Activated CD8-positive, alpha-beta T cell treated with anti-CD3 and anti-CD28 coated beads, Interleukin-2, amount 10 ng/mL, durations not matched to agents 7 days and 5 days (primary cell): ENCODE data around the gene MRPL51. TPM values are rescaled to one million over a fixed set of nuclear protein-coding genes. Genes with fewer than 3 reads are reported as not detected.
"Not testable (repeated sequence)": the region's sequence is repeated elsewhere in the genome, so short reads cannot be mapped to it uniquely, and the experiment has no call there.

Experiments used
- ATAC-seq: fragments of 150-1000 bp; cut with Tn5 transposase; one replicate; pipeline ENCODE4 v1.10.0; 2021; ENCODE audit warnings: moderate library complexity
- CTCF ChIA-PET: fragments of 350-600 bp; sonication (Branson Sonifier 250); formaldehyde crosslinking; loops from one replicate; lab custom pipeline; 2021; ENCODE audit warnings: antibody characterized with exemption; lab: Charles Lee
- POLR2A ChIA-PET: fragments of 350-600 bp; sonication (Branson Sonifier 250); formaldehyde crosslinking; loops from one replicate; lab custom pipeline; 2021; ENCODE audit warnings: antibody characterized with exemption; lab: Charles Lee
- DNase-seq: peaks from one replicate; pipeline ENCODE4 v3.0.0-alpha.2; 2020
- H3K27ac Mint-ChIP-seq: one replicate; pipeline ENCODE4 v1.8.0; 2021; ENCODE audit warnings: mild to moderate bottlenecking, mixed read lengths
- H3K27me3 Mint-ChIP-seq: one replicate; pipeline ENCODE4 v1.8.0; 2021; ENCODE audit warnings: low read depth, mixed read lengths
- H3K36me3 Mint-ChIP-seq: one replicate; pipeline ENCODE4 v1.8.0; 2021; ENCODE audit warnings: low read depth, mixed read lengths
- H3K4me1 Mint-ChIP-seq: one replicate; pipeline ENCODE4 v1.8.0; 2021; ENCODE audit warnings: low read depth, mixed read lengths
- H3K4me3 Mint-ChIP-seq: one replicate; pipeline ENCODE4 v1.8.0; 2021; ENCODE audit warnings: mild to moderate bottlenecking, mixed read lengths
- H3K9me3 Mint-ChIP-seq: one replicate; pipeline ENCODE4 v1.8.0; 2022; ENCODE audit warnings: mixed read lengths; ENCODE audit not compliant: insufficient read depth
- total RNA-seq, 2 experiments: library from RNA; stranded (reverse); gene quantifications; one replicate each; pipeline ENCODE4 v1.2.3, GENCODE V29; 2021

MRPL51 gene
- total RNA-seq, 2 experiments from 2014 or later, result 217 to 228 TPM

DNA sequence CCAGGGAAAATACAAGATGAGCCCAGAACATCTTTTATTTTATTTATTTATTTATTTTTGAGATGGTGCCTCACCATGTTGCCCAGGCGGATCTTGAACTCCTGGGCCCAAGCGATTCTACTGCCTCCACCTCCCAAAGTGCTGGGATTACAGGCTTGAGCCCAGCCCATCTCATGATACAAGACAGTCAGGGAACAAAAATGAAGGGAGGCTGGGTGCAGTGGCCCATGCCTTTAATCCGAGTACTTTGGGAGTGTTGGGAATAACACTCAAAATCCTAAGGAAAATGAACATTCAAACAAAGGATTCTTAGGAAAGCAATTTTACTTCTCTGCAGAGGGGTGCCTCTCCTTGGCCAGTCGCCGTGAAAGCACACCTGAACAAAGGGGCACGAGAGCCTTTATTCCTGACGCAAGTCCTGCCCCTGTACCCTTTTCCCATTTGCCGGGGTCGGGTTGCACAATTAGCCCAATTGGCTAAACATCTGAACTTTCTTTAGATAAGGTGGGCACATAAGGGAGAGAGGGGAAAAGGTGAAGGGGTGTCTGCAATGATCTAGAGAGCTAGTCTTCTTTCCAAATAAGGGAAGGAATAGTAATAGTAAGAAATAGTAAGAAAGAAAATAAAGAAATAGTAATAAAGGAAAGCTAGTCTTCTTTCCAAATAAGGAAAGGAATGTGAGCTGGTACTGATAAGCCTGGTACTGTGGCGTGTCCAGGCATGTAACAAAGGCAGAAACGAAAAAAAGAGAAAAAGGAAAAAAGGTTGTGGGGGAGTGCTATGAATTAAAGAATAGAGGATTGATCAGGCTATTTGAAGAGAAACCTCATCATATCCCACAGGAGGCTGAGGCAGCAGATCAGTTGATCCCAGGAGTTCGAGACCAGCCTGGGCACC lies 14.3 kb upstream of the MRPL51 start:
- peak overlapping the region; percentile 66 for H3K27ac Mint-ChIP-seq
- H3K4me1 Mint-ChIP-seq, result peaks cover 6% of the 10 kb centered on the region
- ChIA-PET POLR2A (interaction anchor here (1.0 kb wide), 1 partner anchor 11 kb away, joined by 4 read pairs; no protein-coding TSS in a partner anchor), CTCF (no interaction called here)
- H3K36me3 Mint-ChIP-seq, result peaks cover 47% of the 10 kb centered on the region
- no peaks in the 10 kb centered on the region for H3K27me3 Mint-ChIP-seq
- DNase-seq, result no peak
- no peak overlapping the region for H3K4me3 Mint-ChIP-seq
- no peak for ATAC-seq
- no peaks in the 10 kb centered on the region for H3K9me3 Mint-ChIP-seq

DNA sequence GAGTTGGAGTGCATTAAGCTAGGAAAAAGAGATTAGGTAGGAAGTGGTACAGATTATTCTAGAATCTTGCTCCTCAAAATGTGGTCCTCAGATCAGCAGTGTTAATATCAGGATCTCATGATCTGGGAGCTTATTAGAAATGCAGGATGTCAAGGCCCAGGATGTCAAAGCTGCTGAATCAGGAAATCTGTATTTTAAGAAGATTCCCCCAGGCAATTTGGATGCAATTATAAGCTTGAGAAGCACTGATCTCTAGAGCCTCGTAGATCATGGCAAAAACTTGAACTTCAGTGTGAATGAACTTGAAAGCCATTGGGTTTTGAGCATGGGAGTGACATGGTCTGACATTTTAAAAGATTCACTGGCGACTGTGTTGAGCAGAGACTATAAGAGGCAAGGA lies 7.4 kb upstream of the MRPL51 start:
- H3K4me3 Mint-ChIP-seq, result no peak overlapping the region
- ATAC-seq, result no peak
- POLR2A ChIA-PET, result interaction anchor here (0.5 to 1.1 kb wide), 3 partner anchors 30 to 1592 kb away, joined by 3 read pairs; partner anchors contain the start of gene VAMP1
- no peaks in the 10 kb centered on the region for H3K27me3 Mint-ChIP-seq
- peaks cover 43% of the 10 kb centered on the region for H3K36me3 Mint-ChIP-seq
- H3K9me3 Mint-ChIP-seq, result no peaks in the 10 kb centered on the region
- CTCF ChIA-PET, result interaction anchor here (1.3 to 1.9 kb wide), 3 partner anchors 9 to 77 kb away, joined by 3 to 6 read pairs (median 4); no protein-coding TSS in a partner anchor
- H3K27ac Mint-ChIP-seq, result no peak overlapping the region
- peaks cover 18% of the 10 kb centered on the region for H3K4me1 Mint-ChIP-seq
- no peak for DNase-seq

DNA sequence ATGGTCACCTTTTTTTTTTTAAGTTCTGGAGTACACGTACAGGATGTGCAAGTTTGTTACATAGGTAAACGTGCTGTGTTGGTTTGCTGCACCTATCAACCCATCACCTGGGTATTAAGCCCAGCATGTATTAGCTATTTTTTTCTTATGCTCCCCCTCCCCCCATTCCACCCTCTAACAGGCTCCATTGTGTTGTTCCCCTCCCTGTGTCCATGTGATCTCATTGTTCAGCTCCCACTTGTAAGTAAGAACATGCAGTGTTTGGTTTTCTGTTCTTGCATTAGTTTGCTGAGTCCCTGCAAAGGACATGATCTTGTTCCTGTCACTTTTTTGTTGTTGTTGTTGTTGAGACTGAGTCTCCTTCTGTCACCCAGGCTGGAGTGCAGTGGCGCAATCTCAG lies 4.2 kb upstream of the MRPL51 start:
- not testable (repeated sequence) for ATAC-seq, DNase-seq, H3K9me3 Mint-ChIP-seq, H3K27me3 Mint-ChIP-seq
- H3K4me1 Mint-ChIP-seq, result peaks cover 26% of the 10 kb centered on the region
- H3K36me3 Mint-ChIP-seq, result peaks cover 43% of the 10 kb centered on the region
- ChIA-PET CTCF (interaction anchor here (1.4 kb wide), 1 partner anchor 40 kb away, joined by 5 read pairs; no protein-coding TSS in a partner anchor), POLR2A (interaction anchor here (1.3 kb wide), 1 partner anchor 27 kb away, joined by 4 read pairs; the partner anchor contains the start of gene VAMP1)
- H3K27ac Mint-ChIP-seq, result peak overlapping the region; percentile 24
- H3K4me3 Mint-ChIP-seq, result peak overlapping the region; percentile 12

DNA sequence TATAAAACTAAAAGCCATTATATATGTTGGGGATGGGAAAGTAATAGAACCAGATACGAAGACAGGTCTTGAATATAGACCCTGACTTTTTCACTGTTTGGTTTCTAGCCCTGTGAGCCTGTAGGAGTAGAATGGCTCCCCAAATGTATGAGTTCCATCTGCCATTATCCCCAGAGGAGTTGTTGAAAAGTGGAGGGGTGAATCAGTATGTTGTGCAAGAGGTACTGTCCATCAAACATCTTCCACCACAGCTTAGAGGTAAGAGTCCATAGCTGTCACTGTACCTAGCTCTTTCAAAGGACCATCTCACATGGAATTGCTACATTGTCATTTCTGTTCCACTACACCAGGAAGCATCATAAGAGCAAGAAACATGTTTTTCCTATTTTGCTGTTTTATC lies 1.9 kb upstream of the MRPL51 start:
- Mint-ChIP-seq H3K4me3 (peak overlapping the region; percentile 93), H3K27me3 (no peaks in the 10 kb centered on the region), H3K36me3 (peaks cover 58% of the 10 kb centered on the region), H3K9me3 (no peaks in the 10 kb centered on the region), H3K27ac (peak overlapping the region; percentile 97), H3K4me1 (peaks cover 33% of the 10 kb centered on the region)
- POLR2A ChIA-PET, result interaction anchor here (0.6 to 2.7 kb wide), 13 partner anchors 18 to 108 kb away, joined by 3 to 19 read pairs (median 4); partner anchors contain the start of genes GAPDH and VAMP1
- CTCF ChIA-PET, result interaction anchor here (0.8 to 2.3 kb wide), 9 partner anchors 8 to 75 kb away, joined by 3 to 20 read pairs (median 5); partner anchors contain the start of gene GAPDH
- ATAC-seq, result no peak
- DNase-seq, result no peak

DNA sequence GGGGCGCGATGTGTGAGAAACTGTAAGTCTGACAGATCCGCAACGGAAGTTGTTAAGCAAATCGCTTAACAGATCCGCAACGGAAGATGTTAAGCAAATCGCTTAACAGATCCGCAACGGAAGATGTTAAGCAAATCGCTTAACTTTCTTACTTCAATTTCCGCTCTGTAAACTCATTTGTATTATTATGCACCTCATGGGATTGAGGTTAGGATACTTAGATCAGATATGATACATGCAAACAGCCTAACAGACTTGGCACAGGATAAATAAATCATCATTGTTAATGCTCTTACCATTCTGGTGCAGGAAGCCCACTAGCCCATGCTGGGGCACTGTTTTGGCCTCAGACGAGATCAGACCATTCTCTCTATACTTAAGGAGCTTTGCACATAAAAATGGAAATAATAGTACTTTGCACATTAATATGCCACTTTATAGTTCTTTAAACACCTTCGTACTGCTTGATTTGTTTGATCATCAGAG lies 1.2 kb upstream of the MRPL51 start:
- DNase-seq (peak; percentile 46), ATAC-seq (peak; percentile 3)
- Mint-ChIP-seq H3K4me1 (peaks cover 33% of the 10 kb centered on the region), H3K4me3 (peak overlapping the region; percentile 93), H3K27ac (peak overlapping the region; percentile 97), H3K9me3 (no peaks in the 10 kb centered on the region), H3K27me3 (no peaks in the 10 kb centered on the region), H3K36me3 (peaks cover 56% of the 10 kb centered on the region)
- ChIA-PET POLR2A (interaction anchor here (0.6 to 2.7 kb wide), 9 partner anchors 19 to 108 kb away, joined by 3 to 19 read pairs (median 5); partner anchors contain the start of genes GAPDH and VAMP1), CTCF (interaction anchor here (0.8 to 2.3 kb wide), 9 partner anchors 9 to 76 kb away, joined by 3 to 20 read pairs (median 5); partner anchors contain the start of gene GAPDH)

DNA sequence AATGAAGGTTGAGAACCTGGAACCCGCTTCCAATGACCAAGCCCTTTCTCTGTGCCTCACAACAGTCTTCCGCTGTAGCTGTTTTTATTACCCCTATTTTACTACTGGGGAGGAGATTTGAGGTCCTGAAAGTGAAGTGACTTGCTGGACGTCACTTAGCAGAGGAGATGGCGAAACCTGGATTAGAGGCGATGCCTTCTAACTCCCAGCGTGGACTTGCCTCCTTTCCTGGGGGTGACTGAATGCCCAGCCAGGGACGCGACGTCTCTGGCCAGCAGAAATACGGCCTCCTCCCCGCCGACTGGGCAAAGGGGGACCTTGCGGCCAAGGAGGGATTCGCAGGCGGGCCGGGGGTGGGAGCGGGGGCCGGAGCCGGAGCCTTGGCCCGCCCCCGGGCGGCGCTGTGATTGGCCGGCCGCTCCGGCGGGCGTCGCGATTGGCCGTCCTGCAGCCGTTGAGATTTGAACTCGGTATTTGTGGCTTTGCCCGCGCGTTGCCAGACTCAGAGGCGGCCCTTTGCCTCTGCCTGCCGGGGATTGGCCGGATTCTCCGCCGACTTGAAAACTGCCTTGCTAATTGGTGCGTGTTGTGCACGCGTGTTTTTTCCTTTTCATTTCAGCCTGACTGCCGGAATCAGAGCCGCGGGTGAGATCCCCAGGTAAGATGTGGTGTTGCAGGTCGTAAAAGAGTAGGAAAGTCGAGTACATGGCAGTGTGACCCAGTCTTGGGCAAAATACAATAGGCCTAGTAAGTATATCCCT lies 615 bp upstream of the MRPL51 start, which contains the start of gene NCAPD2:
Gene NCAPD2 (plus strand): TSS at position 606 of the 761 bp plus-strand sequence. CDS start 997 bp downstream, outside the sequence.
- peaks cover 50% of the 10 kb centered on the region for H3K36me3 Mint-ChIP-seq
- POLR2A ChIA-PET, result interaction anchor here (0.6 to 3.2 kb wide), 25 partner anchors 10 to 358 kb away, joined by 3 to 48 read pairs (median 5); partner anchors contain the start of genes CD27, CDCA3, COPS7A and GAPDH
- peaks cover 33% of the 10 kb centered on the region for H3K4me1 Mint-ChIP-seq

DNA sequence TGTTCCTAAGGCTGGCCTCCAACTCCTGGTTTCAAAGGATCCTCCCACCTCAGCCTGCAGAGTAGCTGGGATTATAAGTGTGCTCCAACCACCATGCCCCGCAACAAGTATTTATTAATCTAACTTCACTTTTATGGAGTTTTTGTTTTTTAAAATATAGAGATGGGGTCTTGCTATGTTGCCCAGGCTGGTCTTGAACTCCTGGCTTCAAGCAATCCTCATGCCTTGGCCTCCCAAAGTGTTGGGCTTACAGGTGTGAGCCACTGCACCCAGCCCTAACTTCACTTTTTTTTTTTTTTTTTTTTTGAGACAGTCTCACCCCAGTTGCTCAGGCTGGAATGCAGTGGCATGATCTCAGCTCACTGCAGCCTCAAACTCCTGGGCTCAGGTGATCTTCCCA lies 2.4 kb downstream of the MRPL51 start:
- ChIA-PET CTCF (interaction anchor here (1.2 to 3.5 kb wide), 3 partner anchors 19 to 67 kb away, joined by 3 to 21 read pairs (median 3); no protein-coding TSS in a partner anchor), POLR2A (interaction anchor here (0.9 to 3.2 kb wide), 2 partner anchors 20 to 156 kb away, joined by 3 to 48 read pairs; partner anchors contain the start of gene VAMP1)
- H3K27me3 Mint-ChIP-seq, H3K4me3 Mint-ChIP-seq, ATAC-seq, H3K27ac Mint-ChIP-seq, DNase-seq, H3K9me3 Mint-ChIP-seq: not testable (repeated sequence)
- Mint-ChIP-seq H3K36me3 (peaks cover 30% of the 10 kb centered on the region), H3K4me1 (peaks cover 19% of the 10 kb centered on the region)

More for the DNA sequence above, 615 bp upstream of the MRPL51 start, which contains the start of gene NCAPD2:
- H3K4me3 Mint-ChIP-seq, result peak within 1 kb of the TSS; percentile 93
- peak; percentile 98 for DNase-seq
- peak; percentile 89 for ATAC-seq
- H3K9me3 Mint-ChIP-seq, result no peaks in the 10 kb centered on the region
- H3K27ac Mint-ChIP-seq, result peak within 1 kb of the TSS; percentile 99
- CTCF ChIA-PET, result interaction anchor here (0.6 to 3.5 kb wide), 17 partner anchors 21 to 171 kb away, joined by 3 to 21 read pairs (median 5); partner anchors contain the start of genes TAPBPL and VAMP1
- no peaks in the 10 kb centered on the region for H3K27me3 Mint-ChIP-seq

DNA sequence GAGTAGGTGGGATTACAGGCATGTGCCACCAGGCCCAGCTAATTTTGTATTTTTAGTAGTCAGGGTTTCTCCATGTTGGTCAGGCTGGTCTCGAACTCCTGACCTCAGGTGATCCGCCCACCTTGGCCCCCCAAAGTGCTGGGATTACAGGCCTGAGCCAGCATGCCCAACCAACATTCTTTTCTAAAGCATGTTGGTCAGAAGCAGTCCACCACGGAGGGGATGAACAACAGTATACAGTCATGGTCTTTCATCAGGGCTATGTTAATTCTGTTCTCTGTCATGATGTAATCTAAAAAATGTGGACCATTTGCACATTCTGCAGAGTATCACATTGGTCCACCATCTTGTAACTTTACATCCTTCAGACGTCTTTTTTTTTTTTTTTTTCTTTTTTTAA lies 3.6 kb downstream of the MRPL51 start:
- no peak overlapping the region for H3K4me3 Mint-ChIP-seq
- ChIA-PET POLR2A (interaction anchor here (3.1 kb wide), 1 partner anchor 20 kb away, joined by 22 read pairs; the partner anchor contains the start of gene VAMP1), CTCF (interaction anchor here (1.9 kb wide), 1 partner anchor 66 kb away, joined by 5 read pairs; no protein-coding TSS in a partner anchor)
- ATAC-seq (no peak), DNase-seq (no peak)
- H3K27me3 Mint-ChIP-seq, result no peaks in the 10 kb centered on the region
- H3K4me1 Mint-ChIP-seq, result peaks cover 11% of the 10 kb centered on the region
- H3K27ac Mint-ChIP-seq, result no peak overlapping the region
- no peaks in the 10 kb centered on the region for H3K9me3 Mint-ChIP-seq
- peaks cover 17% of the 10 kb centered on the region for H3K36me3 Mint-ChIP-seq

DNA sequence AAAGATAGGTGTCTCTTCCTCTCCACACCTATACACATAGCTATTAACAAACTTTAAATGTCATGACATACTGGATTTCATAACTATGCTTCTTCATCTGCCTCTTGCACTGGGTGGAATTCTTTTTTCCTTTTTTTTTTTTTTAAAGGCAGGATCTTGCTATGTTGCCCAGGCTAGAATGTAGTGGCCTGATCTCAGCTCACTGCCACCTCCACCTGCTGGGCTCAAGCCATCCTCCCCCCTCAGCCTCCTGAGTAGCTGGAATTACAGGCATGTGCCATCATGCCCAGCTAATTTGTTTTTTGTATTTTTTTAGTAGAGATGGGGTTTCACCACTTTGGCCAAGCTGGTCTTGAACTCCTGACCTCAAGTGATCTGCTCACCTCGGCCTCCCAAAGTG lies 4.8 kb downstream of the MRPL51 start:
- POLR2A ChIA-PET, result interaction anchor here (1.3 to 3.1 kb wide), 2 partner anchors 19 to 23 kb away, joined by 4 to 22 read pairs; partner anchors contain the start of gene VAMP1
- Mint-ChIP-seq H3K27me3 (peaks cover 4% of the 10 kb centered on the region), H3K4me1 (peaks cover 11% of the 10 kb centered on the region), H3K27ac (no peak overlapping the region), H3K9me3 (no peaks in the 10 kb centered on the region), H3K36me3 (peaks cover 17% of the 10 kb centered on the region), H3K4me3 (no peak overlapping the region)
- DNase-seq, result no peak
- ATAC-seq, result no peak
- CTCF ChIA-PET, result interaction anchor here (0.8 to 1.9 kb wide), 4 partner anchors 16 to 65 kb away, joined by 3 to 5 read pairs (median 4); no protein-coding TSS in a partner anchor

DNA sequence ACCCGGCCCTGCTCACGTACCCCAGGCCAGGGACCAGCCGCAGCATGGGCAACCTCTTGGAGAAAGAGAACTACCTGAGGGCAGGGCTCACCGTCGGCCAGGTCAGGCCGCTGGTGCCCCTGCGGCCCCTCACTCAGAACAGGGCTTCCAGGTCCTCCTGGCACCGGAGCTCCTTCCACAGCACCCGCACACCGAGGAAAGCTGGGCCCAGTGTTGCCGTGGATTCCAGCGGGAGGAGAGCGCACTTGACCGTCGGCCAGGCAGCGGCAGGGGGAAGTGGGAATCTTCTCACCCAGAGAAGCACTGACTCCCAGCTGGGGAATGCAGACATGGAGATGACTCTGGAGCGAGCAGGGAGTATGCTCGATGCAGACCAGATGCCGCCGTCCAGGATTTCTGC lies 14.6 kb downstream of the MRPL51 start:
- peaks cover 14% of the 10 kb centered on the region for H3K27me3 Mint-ChIP-seq
- H3K27ac Mint-ChIP-seq, result no peak overlapping the region
- no peak for ATAC-seq
- no peak for DNase-seq
- no peak overlapping the region for H3K4me3 Mint-ChIP-seq
- POLR2A ChIA-PET, result no interaction called here
- no peaks in the 10 kb centered on the region for H3K36me3 Mint-ChIP-seq
- H3K4me1 Mint-ChIP-seq, result no peaks in the 10 kb centered on the region
- CTCF ChIA-PET, result interaction anchor here (0.6 kb wide), 1 partner anchor 50 kb away, joined by 3 read pairs; no protein-coding TSS in a partner anchor
- no peaks in the 10 kb centered on the region for H3K9me3 Mint-ChIP-seq
